GM18870 (cell line): Measurements from ENCODE around the gene OSBPL5.

Source experiments
- ATAC-seq: cut with Tn5 transposase; IDR thresholded peaks from one replicate; pipeline ENCODE4 v1.9.1; 2021; ENCODE audit warnings: moderate library complexity; ENCODE audit not compliant: unreplicated experiment

The OSBPL5 gene

DNA sequence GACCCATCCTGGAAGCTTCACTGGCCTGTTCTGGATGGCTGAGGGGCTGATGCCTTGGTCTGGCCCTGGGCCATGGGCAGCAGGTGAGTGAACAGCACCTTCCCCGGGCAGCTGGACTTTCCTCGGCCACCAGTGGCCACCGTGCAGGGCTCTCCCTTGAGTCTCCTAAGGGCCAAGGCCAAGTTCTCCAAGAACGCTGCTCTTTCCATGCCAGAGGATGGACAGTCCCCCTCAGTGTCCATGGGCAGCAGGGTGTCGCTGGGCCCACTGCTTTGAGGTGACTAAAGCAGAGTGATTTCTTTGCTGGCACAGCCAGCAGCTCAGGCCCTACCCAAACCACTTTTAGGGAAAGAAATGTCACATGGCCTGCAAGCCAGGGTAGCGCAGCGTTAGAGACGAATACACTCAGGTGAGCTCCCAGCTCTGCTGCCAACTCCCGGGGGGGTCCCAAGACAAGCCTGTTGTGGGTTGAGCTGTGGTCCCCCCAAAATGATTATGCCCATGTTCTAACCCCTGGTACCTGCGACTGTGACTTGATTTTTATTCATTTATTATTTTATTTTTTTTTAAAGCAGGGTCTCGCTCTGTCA, 104.6 kb downstream of the OSBPL5 start:
- no peak for ATAC-seq

DNA sequence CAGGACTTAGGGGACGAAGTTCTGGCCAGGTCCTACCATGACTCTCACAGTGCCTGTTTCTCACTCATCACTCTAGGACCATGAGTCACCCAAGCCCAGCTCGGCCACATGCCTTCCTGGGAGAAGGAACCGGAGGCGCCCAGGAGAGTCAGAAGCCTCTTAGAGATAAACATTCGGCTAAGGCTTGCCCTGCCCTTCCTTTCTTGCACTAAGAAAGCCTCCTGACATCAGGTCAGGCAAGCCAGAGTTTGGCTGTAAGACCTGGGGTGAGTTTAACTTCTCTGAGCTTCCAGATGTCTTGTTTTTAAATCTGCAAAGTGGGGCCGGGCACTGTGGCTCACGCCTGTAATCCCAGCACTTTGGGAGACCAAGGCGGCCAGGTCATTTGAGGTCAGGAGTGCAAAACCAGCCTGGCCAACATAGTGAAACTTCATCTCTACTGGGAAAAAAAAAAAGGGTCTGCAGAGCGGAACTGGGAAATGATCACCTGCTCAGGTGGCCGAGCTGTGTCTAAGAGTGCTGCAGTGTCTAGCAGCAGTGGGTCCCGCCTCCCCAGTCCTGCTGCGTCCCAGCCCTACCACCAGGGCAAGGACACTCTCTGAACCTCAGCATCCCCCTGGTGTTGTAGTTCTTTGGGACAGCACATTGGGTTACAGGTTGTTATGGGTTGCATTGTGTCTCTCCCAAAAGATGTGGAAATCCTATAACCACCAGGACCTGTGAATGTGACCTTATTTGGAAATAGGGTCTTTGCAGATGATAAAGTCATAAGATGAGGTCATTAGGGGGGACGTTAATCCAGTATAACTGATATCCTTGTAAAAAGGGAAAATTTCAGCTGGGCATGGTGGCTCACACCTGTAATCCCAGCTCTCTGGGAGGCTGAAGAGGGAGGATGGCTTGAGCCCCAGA, 106.1 kb downstream of the OSBPL5 start:
- no peak for ATAC-seq

DNA sequence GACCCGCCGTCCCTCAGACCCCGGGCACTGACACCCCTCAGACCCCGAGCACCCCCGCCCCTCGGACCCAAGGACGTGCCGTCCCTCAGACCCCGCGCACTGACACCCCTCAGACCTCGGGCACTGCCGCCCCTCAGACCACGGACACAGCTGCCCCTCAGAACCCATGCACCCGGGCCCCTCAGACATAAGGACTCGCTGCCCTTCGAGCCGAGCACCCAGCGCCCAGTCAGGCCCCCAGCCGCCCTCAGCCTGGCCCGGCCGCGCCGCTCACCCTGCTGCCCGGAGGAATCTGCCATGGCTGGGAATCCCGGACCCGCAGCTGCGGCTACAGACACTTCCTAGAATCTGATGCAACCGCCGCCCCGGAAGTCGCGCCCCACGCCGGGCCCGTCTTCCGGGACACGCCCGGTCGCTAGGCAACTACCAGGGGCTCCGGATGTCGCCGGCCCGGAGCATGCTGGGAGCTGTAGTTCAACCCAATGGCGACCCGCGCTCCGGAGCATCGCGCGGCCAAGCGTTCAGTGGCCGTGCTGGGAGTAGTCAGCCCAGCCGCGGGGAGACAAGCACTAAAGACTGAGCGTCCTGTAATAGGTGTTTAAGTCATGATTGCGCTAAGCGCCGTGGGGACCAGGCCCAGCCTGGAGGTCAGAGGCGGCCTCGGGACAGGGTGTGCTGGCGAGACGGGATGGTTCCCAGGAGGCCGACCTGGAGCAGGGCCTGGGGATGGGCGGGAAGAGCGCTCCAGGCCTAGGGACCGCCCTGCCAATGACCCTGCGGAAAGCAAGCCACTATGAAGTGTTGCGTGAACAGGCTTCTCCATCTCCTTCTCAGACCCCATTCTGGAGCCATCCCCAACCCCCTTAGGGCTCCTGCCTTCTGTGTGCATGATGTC, 107.8 kb downstream of the OSBPL5 start, which contains the start of gene CARS1:
TSS of gene CARS1 (minus strand) at position 355 of the 895 bp plus-strand sequence. CDS start at position 299, 56 bp downstream.
- ATAC-seq: peak; percentile 83

DNA sequence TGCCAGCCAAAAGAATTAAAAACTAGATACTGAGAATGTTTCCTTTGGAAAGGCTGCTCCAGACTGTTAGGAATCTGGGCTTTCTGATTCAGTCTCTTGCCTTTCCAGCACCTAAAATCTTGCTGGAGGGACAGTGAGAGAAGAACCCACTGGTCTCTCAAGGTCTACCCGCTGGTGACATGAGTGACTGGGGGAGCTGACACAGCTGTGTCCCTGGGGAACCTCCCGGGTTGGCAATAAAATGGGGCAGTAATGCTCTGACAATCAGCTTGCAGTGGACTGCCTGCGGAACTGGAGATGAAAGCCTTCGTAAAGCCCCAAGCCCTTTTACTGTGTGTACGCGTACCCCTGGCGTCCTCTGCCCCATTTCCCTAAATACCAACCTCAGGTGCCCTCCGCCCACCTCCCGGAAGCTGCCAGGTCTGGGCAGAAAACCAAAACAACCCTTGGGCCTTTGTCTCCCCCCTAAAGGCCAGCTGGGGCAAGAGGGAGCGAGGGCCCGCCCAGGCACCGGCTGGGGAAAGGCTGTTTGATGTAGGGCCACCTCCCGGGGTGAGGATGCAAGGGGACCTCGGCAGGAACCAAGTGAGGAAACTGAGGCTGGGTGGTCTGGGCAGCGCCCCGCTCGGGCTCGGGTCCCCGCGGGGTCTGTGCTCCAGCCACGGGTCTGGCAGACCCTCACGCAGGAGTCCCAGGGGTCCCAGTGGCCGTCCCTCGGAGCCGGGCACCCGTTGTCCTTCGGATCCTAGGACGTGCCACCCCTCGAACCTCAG, 108.6 kb downstream of the OSBPL5 start:
- ATAC-seq: no peak

DNA sequence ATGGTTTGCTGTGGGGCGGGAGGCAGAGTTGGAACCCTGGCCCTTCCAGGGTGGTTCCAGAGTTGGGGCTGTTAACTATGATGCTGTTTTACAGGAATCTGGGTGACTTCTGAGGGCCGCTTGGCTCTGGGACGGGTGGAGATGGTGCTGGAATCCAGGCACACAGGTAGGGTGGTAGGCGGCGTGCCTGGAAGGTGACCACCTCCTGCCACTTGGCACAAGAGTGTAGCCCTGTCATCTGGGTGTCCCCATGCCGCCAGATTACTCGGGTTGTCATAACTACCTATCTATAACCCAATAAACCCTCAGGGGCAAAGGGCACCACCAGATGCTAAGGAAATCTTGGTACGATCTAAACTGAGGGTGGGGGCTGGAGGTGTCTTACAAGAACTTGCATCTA, 109.2 kb downstream of the OSBPL5 start:
- ATAC-seq: no peak

DNA sequence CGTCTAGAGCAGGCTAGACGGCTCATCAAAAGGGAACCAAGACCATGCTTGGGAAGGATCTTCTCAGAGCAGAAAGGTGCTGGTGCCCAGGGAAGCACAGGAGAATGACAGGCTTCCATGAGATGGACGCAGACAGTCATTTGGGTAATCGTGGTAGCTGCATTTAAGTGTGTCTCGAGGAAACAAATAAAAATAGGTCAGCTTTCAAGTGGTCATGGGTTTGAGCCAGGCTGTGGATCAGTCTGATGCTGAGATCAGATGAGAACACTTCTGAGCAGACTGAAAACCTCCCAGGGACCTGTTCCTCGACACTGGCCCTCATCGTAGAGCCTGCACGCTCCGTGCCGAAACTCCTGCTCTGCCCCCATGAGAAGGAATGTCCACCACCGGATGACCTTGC, 112.5 kb downstream of the OSBPL5 start:
- no peak for ATAC-seq

DNA sequence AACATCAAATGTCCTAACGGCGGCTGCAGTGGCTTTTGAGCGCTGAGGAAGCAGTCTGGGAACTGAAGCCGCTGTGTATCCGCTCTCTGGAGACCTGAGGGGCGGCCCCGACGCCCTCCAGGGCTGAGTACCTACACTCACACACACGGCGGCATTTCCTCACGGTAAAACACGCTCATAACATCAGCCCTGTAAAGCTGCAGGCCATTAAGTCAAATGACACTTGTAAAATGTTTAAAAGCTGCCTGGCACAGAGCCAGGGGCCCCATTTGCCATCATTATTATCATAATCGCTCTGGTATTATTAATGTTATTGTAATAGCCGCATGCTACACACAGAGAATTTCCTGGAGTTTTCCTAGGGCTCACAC, 113.0 kb downstream of the OSBPL5 start:
- no peak for ATAC-seq

DNA sequence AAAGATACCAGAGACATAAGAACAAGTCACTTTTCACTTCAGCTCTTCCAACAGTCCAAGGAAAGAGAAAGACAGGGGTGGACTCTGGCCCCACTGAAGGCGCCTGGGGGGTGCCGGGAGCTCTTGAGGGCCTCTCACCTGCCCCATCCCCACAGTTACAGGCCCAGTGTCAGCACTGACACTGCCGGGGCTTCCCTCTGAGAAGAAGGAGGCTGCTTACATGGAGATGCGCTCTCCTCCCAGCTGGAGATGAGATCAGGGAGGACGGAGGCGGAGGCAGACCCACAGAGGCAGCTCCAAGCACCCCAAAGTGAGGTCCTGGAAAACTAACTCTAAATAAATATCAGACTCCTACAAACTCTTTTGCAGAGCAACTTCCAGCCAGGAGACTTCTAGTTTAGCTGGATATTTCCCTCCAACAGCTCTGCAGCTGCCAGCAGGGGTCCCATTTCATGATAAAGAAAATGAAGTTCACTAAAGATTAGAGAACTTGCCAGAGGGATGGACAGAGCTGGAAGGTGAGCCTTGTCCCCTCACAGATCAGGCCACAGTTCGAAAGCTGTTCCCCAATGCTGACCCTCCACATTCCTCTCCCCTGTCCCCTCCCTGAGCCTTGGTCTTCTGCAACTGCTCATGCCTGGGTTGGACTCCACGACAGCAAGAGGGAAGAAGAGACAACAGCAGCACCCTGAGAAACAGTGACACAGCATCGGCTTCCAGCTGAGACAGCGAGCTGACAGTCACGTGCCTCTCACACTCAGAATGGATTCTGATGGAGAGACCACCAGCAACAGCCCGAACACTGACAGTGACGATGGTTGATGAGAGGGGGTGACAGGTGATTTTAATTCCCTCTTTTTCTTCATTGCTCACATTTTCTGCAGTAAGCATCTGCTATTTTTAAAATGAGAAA, 113.7 kb downstream of the OSBPL5 start:
- no peak for ATAC-seq

DNA sequence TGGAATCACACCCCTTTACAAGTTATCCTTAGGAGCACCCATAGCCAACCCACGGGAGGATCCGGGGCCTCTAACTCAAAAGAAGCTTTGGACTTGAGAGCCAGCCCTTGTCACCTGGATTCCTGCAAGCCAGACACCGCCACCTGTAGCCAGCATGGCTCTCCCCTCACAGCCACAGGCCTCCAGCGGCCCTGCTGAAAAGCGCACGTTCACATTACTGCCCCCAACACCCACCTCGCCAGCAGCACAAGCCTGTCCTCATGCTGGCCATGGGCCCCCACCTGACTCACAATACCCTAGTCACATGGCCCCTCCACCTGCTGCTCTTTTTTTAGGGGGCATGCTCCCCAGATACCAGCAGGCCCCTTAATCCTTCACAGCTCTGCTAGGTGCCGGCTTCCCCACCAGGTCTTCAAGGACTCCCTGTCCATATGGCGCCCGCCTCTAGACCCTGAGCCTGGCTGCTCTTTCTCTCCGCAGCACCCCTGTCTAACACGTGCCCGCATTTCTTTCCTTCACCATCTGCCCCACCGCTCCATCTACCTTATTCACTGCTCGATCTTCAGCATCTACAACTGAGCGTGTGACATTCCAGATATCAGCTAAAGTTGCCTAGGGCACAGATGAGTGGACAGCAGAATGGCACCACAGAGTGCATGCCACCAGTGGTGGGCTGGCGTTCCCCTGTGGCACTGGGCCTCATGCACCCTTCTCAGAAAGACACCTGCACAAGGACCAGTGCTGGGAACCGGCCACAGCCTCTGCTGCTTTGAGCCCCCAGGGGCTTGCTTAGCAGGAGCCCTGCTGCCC, 114.5 kb downstream of the OSBPL5 start:
- no peak for ATAC-seq

DNA sequence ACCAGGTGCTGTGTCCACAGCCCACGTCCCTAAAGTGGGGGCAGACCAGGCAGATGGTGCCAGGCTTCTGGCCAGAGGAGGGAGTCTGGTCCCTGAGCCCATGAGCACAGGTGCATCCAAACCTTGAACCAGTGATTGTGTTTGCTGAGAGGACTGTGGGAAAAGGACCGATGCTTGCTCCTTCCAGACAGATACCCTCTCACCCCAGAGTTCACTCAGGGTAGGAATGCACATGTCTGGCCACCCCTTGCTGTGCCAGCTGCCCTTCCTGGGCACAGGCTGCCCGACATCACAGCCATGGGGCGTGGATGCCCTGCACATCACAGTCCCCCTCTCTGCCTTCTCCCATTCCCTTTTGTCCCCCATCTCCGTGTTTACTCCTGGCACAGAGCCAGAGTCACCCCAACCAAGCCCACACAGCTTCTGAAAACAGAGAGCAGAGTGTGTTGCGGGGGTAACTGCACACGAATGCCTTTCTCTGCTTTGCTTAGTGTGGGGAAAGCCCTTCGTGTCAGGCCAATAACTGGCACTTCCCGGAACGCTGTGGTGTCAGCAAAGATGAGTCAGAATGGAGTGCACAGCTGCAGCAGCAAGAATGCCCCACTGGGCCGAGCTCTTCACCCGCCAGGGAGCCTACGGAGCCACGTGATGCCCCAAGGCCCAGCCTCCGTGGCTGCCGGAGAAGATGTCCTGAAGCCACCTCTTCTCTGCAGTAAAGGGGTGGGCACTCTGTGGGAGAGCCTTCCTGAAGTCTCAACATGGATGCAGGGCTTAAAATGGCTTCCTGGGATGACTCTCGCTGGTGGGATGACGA, 115.5 kb downstream of the OSBPL5 start:
- peak; percentile 83 for ATAC-seq

DNA sequence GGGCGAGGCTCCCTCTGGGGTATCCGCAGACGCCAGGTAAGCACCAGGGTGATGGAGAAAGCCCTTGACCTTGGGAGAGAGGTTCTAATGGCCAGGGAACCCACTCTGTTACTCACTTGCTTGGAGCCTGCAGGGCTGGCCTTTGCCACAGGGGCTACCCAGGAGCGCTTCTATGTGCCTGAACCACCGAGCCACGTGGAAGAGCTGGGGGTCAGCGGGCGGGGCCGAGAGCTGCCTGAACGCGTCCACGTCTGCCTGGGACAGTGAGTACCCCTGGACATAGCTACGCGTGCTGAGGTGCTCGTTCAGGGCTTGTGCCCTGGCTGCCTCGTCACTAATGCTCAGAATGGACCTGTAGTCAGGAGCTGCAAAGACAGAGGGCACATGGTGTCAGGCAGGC, 117.5 kb downstream of the OSBPL5 start:
- no peak for ATAC-seq

DNA sequence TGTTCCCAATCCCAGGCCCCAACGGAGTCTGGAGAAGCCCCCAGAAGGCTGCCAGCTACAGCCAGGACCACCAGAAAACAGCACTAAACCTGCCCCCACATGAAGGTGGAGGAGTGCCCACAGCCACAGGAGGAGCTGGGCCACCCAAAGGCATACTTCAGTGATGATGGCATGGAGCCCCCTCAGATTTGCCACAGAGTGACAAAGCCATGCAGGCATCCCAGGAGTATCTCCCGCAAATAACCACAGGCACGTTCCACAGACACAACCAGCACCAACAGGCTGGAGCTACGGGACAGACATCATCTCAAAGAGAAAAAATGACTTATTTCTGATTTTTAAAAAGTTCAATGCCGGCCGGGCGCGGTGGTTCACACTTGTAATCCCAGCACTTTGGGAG, 118.5 kb downstream of the OSBPL5 start:
- ATAC-seq: no peak

DNA sequence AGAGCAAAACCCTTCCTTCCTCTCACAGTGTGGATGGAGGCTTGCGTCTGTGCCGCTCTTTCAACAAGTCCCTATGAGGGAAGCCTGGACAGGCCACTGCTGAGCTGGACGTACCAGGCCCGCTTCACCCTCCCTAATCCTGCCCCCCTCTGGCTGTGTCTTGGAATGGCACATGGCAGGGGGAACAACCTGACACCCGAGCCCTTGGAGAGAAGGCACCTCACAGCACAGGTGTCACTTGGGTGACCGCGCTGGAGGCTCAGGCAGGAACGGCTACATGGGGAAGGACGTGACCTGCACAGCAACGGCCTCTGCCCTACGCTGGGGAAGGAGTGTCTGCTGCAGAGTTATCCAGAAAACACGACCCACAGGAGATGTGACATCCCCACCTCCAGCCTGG, 118.9 kb downstream of the OSBPL5 start:
- no peak for ATAC-seq

DNA sequence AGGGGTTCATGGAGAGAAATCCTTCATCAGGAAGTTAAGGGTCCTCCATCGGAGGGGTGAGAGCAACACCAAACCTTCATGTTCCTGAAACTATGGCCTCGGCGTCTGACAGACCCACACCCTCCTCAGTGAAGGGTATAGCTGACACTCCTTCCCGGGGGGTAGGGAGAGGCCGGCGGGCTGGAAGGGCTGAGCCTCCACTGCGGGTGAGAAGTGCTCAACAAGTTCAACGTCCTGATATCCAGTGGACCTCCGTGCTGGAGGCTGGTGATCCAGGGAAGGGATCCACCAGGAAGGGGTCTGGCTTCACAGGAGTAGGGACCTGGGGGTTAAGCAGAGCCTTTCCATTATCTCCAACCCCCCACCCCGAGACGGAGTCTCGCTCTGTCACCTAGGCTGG, 120.2 kb downstream of the OSBPL5 start:
- ATAC-seq: no peak

DNA sequence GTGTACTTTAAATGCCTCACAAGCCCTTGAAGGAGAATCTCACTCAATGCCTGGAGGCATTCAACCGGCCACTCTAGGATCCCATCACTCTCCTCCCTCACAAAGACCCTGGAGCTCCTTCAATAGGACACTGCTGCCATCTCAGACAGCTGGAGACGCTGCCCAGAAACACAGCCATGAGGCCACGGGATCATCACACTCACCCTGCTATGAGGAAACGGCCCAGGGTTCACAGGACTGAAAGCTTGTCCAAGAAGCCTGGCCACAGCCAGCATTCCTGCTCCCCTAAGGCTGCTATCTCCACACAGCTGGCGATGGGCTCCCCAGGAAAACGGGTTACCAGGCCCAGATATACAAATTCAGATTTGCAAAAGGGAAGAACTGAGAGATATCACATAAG, 121.1 kb downstream of the OSBPL5 start:
- no peak for ATAC-seq

DNA sequence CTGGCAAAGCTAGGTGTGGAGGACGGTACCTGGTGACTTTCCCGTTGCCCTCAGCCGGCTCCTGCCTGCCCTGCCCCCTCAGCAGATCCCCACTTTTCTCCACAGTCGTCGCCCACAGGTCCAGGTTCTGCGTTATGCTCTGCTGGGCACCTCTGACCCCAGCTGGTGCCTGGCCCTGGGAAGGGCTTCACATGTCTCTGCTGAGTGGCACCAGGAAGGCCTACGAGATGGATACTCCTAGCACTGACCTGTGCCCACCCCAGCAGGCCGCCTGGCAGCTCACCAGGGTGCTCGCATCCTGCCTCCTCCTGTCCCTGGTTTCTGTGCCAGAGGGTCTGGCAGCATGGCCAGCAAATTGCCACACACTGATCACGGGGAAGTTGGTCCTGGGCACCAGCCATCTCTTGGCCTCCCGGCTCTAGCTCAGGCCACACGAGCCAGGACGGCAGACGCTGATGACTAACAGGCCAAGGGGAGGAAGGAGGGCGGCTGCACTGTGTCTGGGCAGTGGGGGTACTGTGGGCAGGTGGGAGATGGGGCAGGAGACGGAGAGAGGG, 121.7 kb downstream of the OSBPL5 start:
- no peak for ATAC-seq

DNA sequence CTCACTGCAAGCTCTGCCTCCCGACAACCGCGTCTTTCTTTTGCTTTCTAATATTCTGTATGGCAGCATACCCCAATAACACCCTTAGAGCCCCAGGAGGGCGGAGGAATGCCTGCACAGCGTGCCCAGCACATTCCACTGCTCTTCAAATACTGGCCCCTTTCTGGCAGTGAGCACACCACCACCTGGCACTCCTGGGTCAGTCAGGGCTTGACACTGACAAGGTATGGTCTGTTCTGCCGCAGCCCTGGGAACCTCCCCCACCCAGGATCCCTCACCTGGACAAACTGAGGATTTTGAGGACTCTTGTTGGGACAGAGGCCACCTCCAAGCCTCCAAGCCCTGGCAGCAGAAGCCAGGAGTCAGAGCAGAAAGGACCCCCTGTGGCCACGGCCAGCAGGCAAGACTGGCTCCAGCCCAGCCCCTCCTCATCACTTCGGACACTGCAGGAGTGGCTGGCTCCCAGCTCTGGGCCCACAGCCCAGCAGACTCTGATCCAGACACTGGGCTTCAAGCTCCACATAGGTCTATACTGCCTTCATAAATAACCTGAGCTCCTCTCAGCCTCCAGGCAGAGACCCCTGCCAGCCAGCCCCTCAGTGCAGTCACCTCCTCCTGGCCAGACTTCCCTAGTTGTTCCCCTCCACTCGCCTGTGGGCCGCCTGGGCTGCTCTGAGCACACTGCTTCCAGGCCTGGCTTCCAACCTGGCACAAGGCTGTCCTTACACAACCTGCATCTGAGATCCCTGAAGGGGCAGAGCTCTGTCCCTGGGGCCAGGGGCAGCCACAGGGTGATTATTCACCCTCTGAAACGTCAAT, 122.4 kb downstream of the OSBPL5 start:
- no peak for ATAC-seq
